BLaER1 treated with 17β-estradiol and CSF1 and Interleukin-3, amounts not matched to agents 10 nM and 100 nM (cell line): ENCODE data around the gene TIAM2.

ENCODE experiments used
- H3K27ac ChIP-seq, 11 experiments: shearing (Covaris generic); formaldehyde crosslinking; 2 replicates each; pipeline ENCODE4 v1.8.1; 2022
- H3K27me3 ChIP-seq, 11 experiments: shearing (Covaris generic); formaldehyde crosslinking; 2 replicates each; pipeline ENCODE4 v1.8.1; 2022
- H3K36me3 ChIP-seq, 11 experiments: shearing (Covaris generic); formaldehyde crosslinking; 2 replicates each; pipeline ENCODE4 v1.8.1; 2022
- H3K4me1 ChIP-seq, 10 experiments: shearing (Covaris generic); formaldehyde crosslinking; 2 replicates each; pipeline ENCODE4 v1.8.1; 2022
- H3K4me2 ChIP-seq, 11 experiments: shearing (Covaris generic); formaldehyde crosslinking; 2 replicates each; pipeline ENCODE4 v1.8.1; 2022
- H3K4me3 ChIP-seq, 10 experiments: shearing (Covaris generic); formaldehyde crosslinking; 2 replicates each; pipeline ENCODE4 v1.8.1; 2022
- H3K9ac ChIP-seq, 11 experiments: shearing (Covaris generic); formaldehyde crosslinking; 2 replicates each; pipeline ENCODE4 v1.8.1; 2022
- H3K9me3 ChIP-seq, 11 experiments: shearing (Covaris generic); formaldehyde crosslinking; replicated peaks in 1 of 11; 2 replicates each; pipeline ENCODE4 v1.8.1; 2022
- H4K20me1 ChIP-seq, 11 experiments: shearing (Covaris generic); formaldehyde crosslinking; 2 replicates each; pipeline ENCODE4 v1.8.1; 2022
- Cebpa-rat ChIP-seq, 11 experiments: shearing (Covaris generic); IDR thresholded peaks; 2 replicates each; pipeline ENCODE4 v1.8.1; 2022

Gene TIAM2

GRCh38 chr6:155056756-155057155 is 61.6 kb downstream of the TIAM2 start:
- Histone ChIP-seq H3K36me3 (no peaks in the 10 kb centered on the region), H3K9ac (no peak overlapping the region), H3K4me2 (no peak overlapping the region), H3K4me1 (no peaks in the 10 kb centered on the region), H3K9me3 (no peaks in the 10 kb centered on the region), H3K27ac (no peak overlapping the region), H4K20me1 (no peaks in the 10 kb centered on the region), H3K4me3 (no peak overlapping the region), H3K27me3 (no peaks in the 10 kb centered on the region)
- no peak for TF ChIP-seq Cebpa-rat (IDR thresholded peaks at IDR 0.05)

DNA sequence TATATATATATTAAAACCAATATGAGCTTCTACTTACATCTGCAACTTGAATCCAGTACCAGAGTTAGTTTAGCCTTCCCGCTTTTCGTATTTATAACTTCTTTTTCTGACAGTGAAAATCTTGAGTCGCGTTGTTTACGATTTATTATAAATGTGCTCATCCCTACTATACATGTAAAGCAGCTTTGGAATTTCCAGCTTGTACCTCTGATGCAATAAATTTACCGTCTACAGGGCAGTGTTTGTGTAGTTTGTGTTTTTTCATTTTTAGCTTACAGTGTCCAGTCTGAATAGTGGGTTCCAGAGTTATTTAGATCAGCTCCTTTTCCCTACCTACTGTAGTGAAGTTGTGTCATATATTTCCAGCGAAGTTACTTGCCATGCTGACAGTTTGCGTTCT is 66.3 kb downstream of the TIAM2 start:
- Histone ChIP-seq H3K4me1 (peaks cover 0 to 12% (median 7%) of the 10 kb centered on the region in 10 experiments; a peak in 9 of 20 replicates), H3K27ac (no peak overlapping the region), H3K4me2 (no peak overlapping the region), H3K27me3 (no peaks in the 10 kb centered on the region), H3K4me3 (no peak overlapping the region), H3K36me3 (no peaks in the 10 kb centered on the region), H4K20me1 (no peaks in the 10 kb centered on the region), H3K9ac (no peak overlapping the region), H3K9me3 (no peaks in the 10 kb centered on the region)
- TF ChIP-seq Cebpa-rat (IDR thresholded peaks at IDR 0.05), result no peak

- Histone ChIP-seq H3K4me3 (no peak overlapping the region), H3K27me3 (no peaks in the 10 kb centered on the region), H3K4me2 (no peak overlapping the region), H3K27ac (no peak overlapping the region), H3K9me3 (no peaks in the 10 kb centered on the region), H4K20me1 (no peaks in the 10 kb centered on the region), H3K36me3 (no peaks in the 10 kb centered on the region), H3K4me1 (peaks cover 4 to 12% (median 10%) of the 10 kb centered on the region in 10 experiments; a peak in 16 of 20 replicates), H3K9ac (no peak overlapping the region)
- no peak for TF ChIP-seq Cebpa-rat (IDR thresholded peaks at IDR 0.05)
These were observed 67.8 kb downstream of the TIAM2 start for GRCh38 chr6:155062866-155063341.

GRCh38 chr6:155064303-155064702 is 69.2 kb downstream of the TIAM2 start:
- TF ChIP-seq Cebpa-rat (IDR thresholded peaks at IDR 0.05), result no peak
- no peaks in the 10 kb centered on the region for H3K27me3 ChIP-seq
- H3K4me3 ChIP-seq, result no peak overlapping the region
- no peak overlapping the region for H3K27ac ChIP-seq
- H3K4me1 ChIP-seq, result peaks cover 5 to 23% (median 17%) of the 10 kb centered on the region in 10 experiments; a peak in 16 of 20 replicates
- H3K4me2 ChIP-seq, result no peak overlapping the region; a peak in 1 of 22 replicates
- H3K9ac ChIP-seq, result no peak overlapping the region
- no peaks in the 10 kb centered on the region for H3K36me3 ChIP-seq
- no peaks in the 10 kb centered on the region for H3K9me3 ChIP-seq
- H4K20me1 ChIP-seq, result no peaks in the 10 kb centered on the region

GRCh38 chr6:155066361-155066760 is 71.2 kb downstream of the TIAM2 start:
- peaks cover 5 to 23% (median 17%) of the 10 kb centered on the region in 10 experiments; a peak in 16 of 20 replicates for H3K4me1 ChIP-seq
- H3K36me3 ChIP-seq, result no peaks in the 10 kb centered on the region
- no peak overlapping the region for H3K9ac ChIP-seq
- no peaks in the 10 kb centered on the region for H3K27me3 ChIP-seq
- no peak for TF ChIP-seq Cebpa-rat (IDR thresholded peaks at IDR 0.05)
- no peak overlapping the region for H3K4me2 ChIP-seq
- H3K27ac ChIP-seq, result no peak overlapping the region
- H3K4me3 ChIP-seq, result no peak overlapping the region
- no peaks in the 10 kb centered on the region for H4K20me1 ChIP-seq
- H3K9me3 ChIP-seq, result no peaks in the 10 kb centered on the region

- H3K4me1 ChIP-seq, result peaks cover 5 to 23% (median 17%) of the 10 kb centered on the region in 10 experiments; a peak in 16 of 20 replicates
These were observed 72.0 kb downstream of the TIAM2 start for GRCh38 chr6:155066921-155067680.

GRCh38 chr6:155067956-155068615 is 73.0 kb downstream of the TIAM2 start:
- Histone ChIP-seq H3K9me3 (no peaks in the 10 kb centered on the region), H3K4me1 (peaks cover 5 to 23% (median 17%) of the 10 kb centered on the region in 10 experiments; a peak in 16 of 20 replicates), H3K27ac (no peak overlapping the region), H3K9ac (no peak overlapping the region), H4K20me1 (no peaks in the 10 kb centered on the region), H3K27me3 (no peaks in the 10 kb centered on the region), H3K4me3 (no peak overlapping the region), H3K36me3 (no peaks in the 10 kb centered on the region), H3K4me2 (peak overlapping the region in 7 of 11 experiments; percentile 3 to 60 (median 38); a peak in 10 of 22 replicates)
- no peak for TF ChIP-seq Cebpa-rat (IDR thresholded peaks at IDR 0.05)

More at GRCh38 chr6:155066921-155067680, 72.0 kb downstream of the TIAM2 start:
- H3K27me3 ChIP-seq, result no peaks in the 10 kb centered on the region
- TF ChIP-seq Cebpa-rat (IDR thresholded peaks at IDR 0.05), result no peak
- no peak overlapping the region for H3K4me2 ChIP-seq
- H3K36me3 ChIP-seq, result no peaks in the 10 kb centered on the region
- H3K9ac ChIP-seq, result no peak overlapping the region
- H3K4me3 ChIP-seq, result no peak overlapping the region
- no peaks in the 10 kb centered on the region for H4K20me1 ChIP-seq
- no peaks in the 10 kb centered on the region for H3K9me3 ChIP-seq
- no peak overlapping the region for H3K27ac ChIP-seq

GRCh38 chr6:155069543-155069942 is 74.4 kb downstream of the TIAM2 start:
- no peaks in the 10 kb centered on the region for H3K36me3 ChIP-seq
- H3K4me2 ChIP-seq, result no peak overlapping the region
- no peaks in the 10 kb centered on the region for H4K20me1 ChIP-seq
- no peak overlapping the region for H3K9ac ChIP-seq
- peaks cover 5 to 23% (median 17%) of the 10 kb centered on the region in 10 experiments; a peak in 16 of 20 replicates for H3K4me1 ChIP-seq
- no peak overlapping the region for H3K27ac ChIP-seq
- no peak for TF ChIP-seq Cebpa-rat (IDR thresholded peaks at IDR 0.05)
- no peaks in the 10 kb centered on the region for H3K9me3 ChIP-seq
- no peaks in the 10 kb centered on the region for H3K27me3 ChIP-seq
- H3K4me3 ChIP-seq, result no peak overlapping the region

DNA sequence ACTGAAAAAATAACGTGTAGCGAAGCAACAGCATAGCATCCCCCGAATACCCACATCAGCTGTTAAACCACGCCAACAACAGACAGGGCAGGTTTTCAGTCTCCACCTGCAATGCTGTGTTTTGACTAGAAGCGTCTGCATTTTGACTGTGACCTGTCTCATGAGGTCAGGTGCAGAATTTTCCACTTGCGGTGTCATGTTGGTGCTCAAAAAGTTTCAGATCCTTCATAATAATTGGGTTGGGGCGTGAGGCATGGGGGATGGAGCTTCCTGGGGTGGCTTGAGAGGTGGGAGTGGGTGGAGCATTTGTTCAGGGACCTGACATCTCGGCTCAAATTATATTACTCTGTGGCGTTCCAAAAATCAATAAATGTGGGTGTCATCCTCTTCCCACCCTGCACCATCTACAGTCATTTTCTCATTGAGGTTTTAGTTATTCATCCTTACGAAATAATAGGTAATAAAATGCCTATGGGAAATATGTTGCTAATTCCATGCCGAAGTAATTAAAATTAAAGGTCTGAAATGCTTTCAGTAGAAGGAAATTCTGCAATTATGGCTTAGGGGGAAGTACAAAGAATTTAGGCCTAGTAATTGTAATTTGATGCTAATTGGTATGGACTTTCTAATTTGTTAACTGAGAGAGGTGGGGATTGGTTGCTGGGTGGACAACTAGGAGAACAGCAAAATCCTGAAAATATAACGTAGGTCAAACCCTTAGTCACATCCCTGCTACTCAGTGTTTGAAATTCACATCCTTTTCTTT is 81.0 kb downstream of the TIAM2 start:
- Histone ChIP-seq H3K4me2 (no peak overlapping the region), H3K9me3 (no peaks in the 10 kb centered on the region), H3K4me3 (no peak overlapping the region), H4K20me1 (no peaks in the 10 kb centered on the region), H3K9ac (no peak overlapping the region), H3K36me3 (no peaks in the 10 kb centered on the region), H3K4me1 (peaks cover 12 to 33% (median 17%) of the 10 kb centered on the region in 10 experiments), H3K27me3 (no peaks in the 10 kb centered on the region), H3K27ac (no peak overlapping the region)
- TF ChIP-seq Cebpa-rat (IDR thresholded peaks at IDR 0.05), result no peak
